Measurements from ENCODE around the gene MKKS. TPM values are rescaled to one million over a fixed set of nuclear protein-coding genes. Genes with fewer than 3 reads are reported as not detected.

Gene MKKS
- total RNA-seq, 1 experiment from 2014 or later = 19.9 TPM

DNA sequence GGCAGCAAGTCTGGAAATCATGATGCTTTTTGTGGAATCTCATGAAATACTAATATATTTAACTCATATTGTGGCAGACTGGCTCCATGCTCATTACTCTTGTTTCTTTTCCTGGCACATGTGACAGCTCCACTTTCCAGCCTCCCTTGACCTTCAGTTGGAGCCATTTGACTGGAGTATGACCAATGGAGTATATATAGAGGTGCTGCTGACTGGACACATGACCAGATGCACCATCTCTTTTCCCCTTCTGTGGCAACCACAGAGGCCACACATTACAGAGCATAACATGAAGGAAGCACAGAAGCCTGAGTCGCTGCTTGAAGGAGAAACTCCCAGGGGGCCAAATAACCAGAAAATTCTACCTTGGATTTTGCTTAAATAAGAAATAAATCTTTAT, 77.4 kb downstream of the MKKS start:
- H3K27me3 ChIP-seq (ENCODE audit: insufficient read depth, low read length) = no peaks in the 10 kb centered on the region
- TF ChIP-seq CEBPB (IDR thresholded peaks at IDR 0.05; ENCODE audit: low read depth) = no peak
- no peak for TF ChIP-seq SP1 (IDR thresholded peaks at IDR 0.05; ENCODE audit: low read depth)
- TF ChIP-seq, protein P1, sequence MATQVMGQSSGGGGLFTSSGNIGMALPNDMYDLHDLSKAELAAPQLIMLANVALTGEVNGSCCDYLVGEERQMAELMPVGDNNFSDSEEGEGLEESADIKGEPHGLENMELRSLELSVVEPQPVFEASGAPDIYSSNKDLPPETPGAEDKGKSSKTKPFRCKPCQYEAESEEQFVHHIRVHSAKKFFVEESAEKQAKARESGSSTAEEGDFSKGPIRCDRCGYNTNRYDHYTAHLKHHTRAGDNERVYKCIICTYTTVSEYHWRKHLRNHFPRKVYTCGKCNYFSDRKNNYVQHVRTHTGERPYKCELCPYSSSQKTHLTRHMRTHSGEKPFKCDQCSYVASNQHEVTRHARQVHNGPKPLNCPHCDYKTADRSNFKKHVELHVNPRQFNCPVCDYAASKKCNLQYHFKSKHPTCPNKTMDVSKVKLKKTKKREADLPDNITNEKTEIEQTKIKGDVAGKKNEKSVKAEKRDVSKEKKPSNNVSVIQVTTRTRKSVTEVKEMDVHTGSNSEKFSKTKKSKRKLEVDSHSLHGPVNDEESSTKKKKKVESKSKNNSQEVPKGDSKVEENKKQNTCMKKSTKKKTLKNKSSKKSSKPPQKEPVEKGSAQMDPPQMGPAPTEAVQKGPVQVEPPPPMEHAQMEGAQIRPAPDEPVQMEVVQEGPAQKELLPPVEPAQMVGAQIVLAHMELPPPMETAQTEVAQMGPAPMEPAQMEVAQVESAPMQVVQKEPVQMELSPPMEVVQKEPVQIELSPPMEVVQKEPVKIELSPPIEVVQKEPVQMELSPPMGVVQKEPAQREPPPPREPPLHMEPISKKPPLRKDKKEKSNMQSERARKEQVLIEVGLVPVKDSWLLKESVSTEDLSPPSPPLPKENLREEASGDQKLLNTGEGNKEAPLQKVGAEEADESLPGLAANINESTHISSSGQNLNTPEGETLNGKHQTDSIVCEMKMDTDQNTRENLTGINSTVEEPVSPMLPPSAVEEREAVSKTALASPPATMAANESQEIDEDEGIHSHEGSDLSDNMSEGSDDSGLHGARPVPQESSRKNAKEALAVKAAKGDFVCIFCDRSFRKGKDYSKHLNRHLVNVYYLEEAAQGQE (IDR thresholded peaks at IDR 0.05; ENCODE audit: low read depth) = no peak
- no peak for TF ChIP-seq EZH2 (IDR thresholded peaks at IDR 0.05)
- no peak for TF ChIP-seq SRF (IDR thresholded peaks at IDR 0.05; ENCODE audit: low read depth)
- TF ChIP-seq, protein P2, sequence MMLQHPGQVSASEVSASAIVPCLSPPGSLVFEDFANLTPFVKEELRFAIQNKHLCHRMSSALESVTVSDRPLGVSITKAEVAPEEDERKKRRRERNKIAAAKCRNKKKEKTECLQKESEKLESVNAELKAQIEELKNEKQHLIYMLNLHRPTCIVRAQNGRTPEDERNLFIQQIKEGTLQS (IDR thresholded peaks at IDR 0.05) = no peak
- H2AFZ ChIP-seq (ENCODE audit: low read depth, low read length, poor library complexity, severe bottlenecking) = no peak overlapping the region
- H3K4me2 ChIP-seq (ENCODE audit: low read length) = no peak overlapping the region
- no peak overlapping the region for H3K9ac ChIP-seq (ENCODE audit: low read length)
- H4K20me1 ChIP-seq (ENCODE audit: insufficient read depth) = no peaks in the 10 kb centered on the region
- intact Hi-C loops (cut with micrococcal nuclease) = no loop called here
- H3K27ac ChIP-seq (ENCODE audit: low read depth, low read length) = no peak overlapping the region
- no peak for DNase-seq (ENCODE audit: low read depth, low spot score)
- peaks cover 0 to 5% of the 10 kb centered on the region in 2 experiments; a peak in 1 of 4 replicates for H3K4me1 ChIP-seq (ENCODE audit: control insufficient read depth in 1 of 2, insufficient read depth in 2 of 2, low read length in 2 of 2)
- no TSS peak for BruUV-seq (replicated peaks)
- H3K36me3 ChIP-seq (ENCODE audit: control insufficient read depth in 1 of 2, insufficient read depth in 2 of 2, low read length in 2 of 2) = no peaks in the 10 kb centered on the region
- no peaks in the 10 kb centered on the region for H3K9me3 ChIP-seq (ENCODE audit: control insufficient read depth in 1 of 2, insufficient read depth in 1 of 2, low read depth in 1 of 2, low read length in 2 of 2)
- ChIA-PET RAD21 (ENCODE audit: low non-redundant PET in 1 of 2, low total read pairs in 2 of 2, uncharacterized antibody in 2 of 2, unreplicated experiment in 2 of 2) (no interaction called here), CTCF (no interaction called here), POLR2A (no interaction called here)
- no peaks in the 10 kb centered on the region for H3K79me2 ChIP-seq (ENCODE audit: insufficient read depth, low read length)
- ATAC-seq = no peak
- H3K9me2 ChIP-seq (ENCODE audit: insufficient read depth) = no peaks in the 10 kb centered on the region
- H3K4me3 ChIP-seq (replicated peaks in 1 of 2; ENCODE audit: low read depth in 1 of 2, low read length in 2 of 2) = no peak overlapping the region

All from HCT116 (cell line).